Measurements from ENCODE around the gene OR11G2.

GRCh38 chr14:20167091-20167490, 23.6 kb upstream of the OR11G2 start:
- TF ChIP-seq, protein P1, sequence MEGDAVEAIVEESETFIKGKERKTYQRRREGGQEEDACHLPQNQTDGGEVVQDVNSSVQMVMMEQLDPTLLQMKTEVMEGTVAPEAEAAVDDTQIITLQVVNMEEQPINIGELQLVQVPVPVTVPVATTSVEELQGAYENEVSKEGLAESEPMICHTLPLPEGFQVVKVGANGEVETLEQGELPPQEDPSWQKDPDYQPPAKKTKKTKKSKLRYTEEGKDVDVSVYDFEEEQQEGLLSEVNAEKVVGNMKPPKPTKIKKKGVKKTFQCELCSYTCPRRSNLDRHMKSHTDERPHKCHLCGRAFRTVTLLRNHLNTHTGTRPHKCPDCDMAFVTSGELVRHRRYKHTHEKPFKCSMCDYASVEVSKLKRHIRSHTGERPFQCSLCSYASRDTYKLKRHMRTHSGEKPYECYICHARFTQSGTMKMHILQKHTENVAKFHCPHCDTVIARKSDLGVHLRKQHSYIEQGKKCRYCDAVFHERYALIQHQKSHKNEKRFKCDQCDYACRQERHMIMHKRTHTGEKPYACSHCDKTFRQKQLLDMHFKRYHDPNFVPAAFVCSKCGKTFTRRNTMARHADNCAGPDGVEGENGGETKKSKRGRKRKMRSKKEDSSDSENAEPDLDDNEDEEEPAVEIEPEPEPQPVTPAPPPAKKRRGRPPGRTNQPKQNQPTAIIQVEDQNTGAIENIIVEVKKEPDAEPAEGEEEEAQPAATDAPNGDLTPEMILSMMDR (conservative IDR thresholded peaks at IDR 0.05; ENCODE audit: low read length): no peak
- TF ChIP-seq EZH2phosphoT487 (IDR thresholded peaks at IDR 0.05; ENCODE audit: borderline replicate concordance, low read depth, low read length): no peak
